Brain pericyte (primary cell): ENCODE measurements around the gene JAKMIP2.
"Not testable (repeated sequence)": the region's sequence is repeated elsewhere in the genome, so short reads cannot be mapped to it uniquely, and the experiment has no call there.

Experiments used
- DNase-seq: peaks from one replicate; pipeline ENCODE4 v3.0.0-alpha.2; 2012; ENCODE audit warnings: low read depth, low spot score

JAKMIP2 gene

GRCh38 chr5:147613359-147613758 lies 169.2 kb downstream of the JAKMIP2 start:
- DNase-seq = no peak

- no peak for DNase-seq
These were observed 171.0 kb downstream of the JAKMIP2 start for GRCh38 chr5:147611483-147611882.

GRCh38 chr5:147610798-147611197 lies 171.7 kb downstream of the JAKMIP2 start:
- no peak for DNase-seq

GRCh38 chr5:147601652-147602051 lies 180.9 kb downstream of the JAKMIP2 start:
- no peak for DNase-seq

- no peak for DNase-seq
These were observed 191.4 kb downstream of the JAKMIP2 start for GRCh38 chr5:147591120-147591519.

GRCh38 chr5:147590096-147590495 lies 192.4 kb downstream of the JAKMIP2 start:
- DNase-seq = no peak

GRCh38 chr5:147586832-147587231 lies 195.7 kb downstream of the JAKMIP2 start:
- DNase-seq = no peak

- DNase-seq = no peak
These were observed 196.3 kb downstream of the JAKMIP2 start for GRCh38 chr5:147586221-147586620.

- not testable (repeated sequence) for DNase-seq
These were observed 200.3 kb downstream of the JAKMIP2 start for GRCh38 chr5:147582272-147582671.

GRCh38 chr5:147580418-147580817 lies 202.1 kb downstream of the JAKMIP2 start:
- not testable (repeated sequence) for DNase-seq

GRCh38 chr5:147578228-147579024 lies 204.1 kb downstream of the JAKMIP2 start:
- no peak for DNase-seq

- DNase-seq = no peak
These were observed 205.6 kb downstream of the JAKMIP2 start for GRCh38 chr5:147576646-147577535.

- no peak for DNase-seq
These were observed 206.9 kb downstream of the JAKMIP2 start for GRCh38 chr5:147575598-147575997.

- no peak for DNase-seq
These were observed 209.3 kb downstream of the JAKMIP2 start for GRCh38 chr5:147573211-147573610.

GRCh38 chr5:147568710-147569406 lies 213.7 kb downstream of the JAKMIP2 start:
- DNase-seq = no peak

- DNase-seq = no peak
These were observed 214.5 kb downstream of the JAKMIP2 start for GRCh38 chr5:147567917-147568598.

- DNase-seq = no peak
These were observed 217.0 kb downstream of the JAKMIP2 start for GRCh38 chr5:147565524-147565923.

- DNase-seq = no peak
These were observed 218.4 kb downstream of the JAKMIP2 start for GRCh38 chr5:147564124-147564486.

GRCh38 chr5:147563466-147564123 lies 218.9 kb downstream of the JAKMIP2 start:
- no peak for DNase-seq

- no peak for DNase-seq
These were observed 221.1 kb downstream of the JAKMIP2 start for GRCh38 chr5:147561435-147561834.
